ELR (cell line): Measurements from ENCODE around the gene EVX2.
A peak's percentile ranks its signal among the peaks of the same experiment; 100 is the strongest.

Source experiments
- DNase-seq: peaks from one replicate; pipeline ENCODE4 v3.0.0-alpha.2; 2015; ENCODE audit warnings: low read depth

Gene EVX2

GRCh38 chr2:176082824-176083751, 674 bp downstream of the EVX2 start:
- peak; percentile 4 for DNase-seq

GRCh38 chr2:176082525-176082823, 1.3 kb downstream of the EVX2 start:
- no peak for DNase-seq

GRCh38 chr2:176081837-176082524, 1.8 kb downstream of the EVX2 start:
- no peak for DNase-seq

- no peak for DNase-seq
Measured at GRCh38 chr2:176081376-176081836, 2.4 kb downstream of the EVX2 start.

GRCh38 chr2:176080540-176081375, 3.0 kb downstream of the EVX2 start:
- peak; percentile 6 for DNase-seq

GRCh38 chr2:176079831-176080539, 3.8 kb downstream of the EVX2 start:
- DNase-seq: peak; percentile 60

GRCh38 chr2:176079285-176079830, 4.4 kb downstream of the EVX2 start:
- peak; percentile 3 for DNase-seq

- no peak for DNase-seq
Measured at GRCh38 chr2:176078541-176079284, 5.0 kb downstream of the EVX2 start.

GRCh38 chr2:176076796-176077195, 7.0 kb downstream of the EVX2 start:
- DNase-seq: no peak

- no peak for DNase-seq
Measured at GRCh38 chr2:176076063-176076462, 7.7 kb downstream of the EVX2 start.

GRCh38 chr2:176075481-176075880, 8.3 kb downstream of the EVX2 start:
- peak; percentile 11 for DNase-seq

- DNase-seq: no peak
Measured at GRCh38 chr2:176074919-176075425, 8.8 kb downstream of the EVX2 start.

GRCh38 chr2:176072951-176073904, 10.5 kb downstream of the EVX2 start:
- no peak for DNase-seq

GRCh38 chr2:176072292-176072669, 11.5 kb downstream of the EVX2 start:
- DNase-seq: no peak

- no peak for DNase-seq
Measured at GRCh38 chr2:176071330-176072291, 12.2 kb downstream of the EVX2 start.

- no peak for DNase-seq
Measured at GRCh38 chr2:176068419-176068832, 15.3 kb downstream of the EVX2 start.

GRCh38 chr2:176067589-176068418, 16.0 kb downstream of the EVX2 start:
- DNase-seq: no peak
